Esophagus squamous epithelium (tissue), 4 donors: ENCODE data around the gene ENPP1.
"Not testable (repeated sequence)": the region's sequence is repeated elsewhere in the genome, so short reads cannot be mapped to it uniquely, and the experiment has no call there.

ENCODE experiments used
- CTCF ChIP-seq, 6 experiments: fragments of 450-650 bp in 4 of 6; fragments of 200-600 bp in 2 of 6; sonication (generic) in 2 of 6; IDR thresholded peaks; one replicate each; pipeline ENCODE4 v1.5.1; 2016 to 2019; ENCODE audit warnings: antibody characterized with exemption in 6 of 6, mild to moderate bottlenecking in 4 of 6, moderate library complexity in 4 of 6
- POLR2A ChIP-seq, 4 donors: fragments of 450-650 bp; IDR thresholded peaks; one replicate each; pipeline ENCODE4 v1.6.1; 2017; ENCODE audit warnings: antibody characterized with exemption in 4 of 4, mild to moderate bottlenecking in 4 of 4, moderate library complexity in 3 of 4

DNA sequence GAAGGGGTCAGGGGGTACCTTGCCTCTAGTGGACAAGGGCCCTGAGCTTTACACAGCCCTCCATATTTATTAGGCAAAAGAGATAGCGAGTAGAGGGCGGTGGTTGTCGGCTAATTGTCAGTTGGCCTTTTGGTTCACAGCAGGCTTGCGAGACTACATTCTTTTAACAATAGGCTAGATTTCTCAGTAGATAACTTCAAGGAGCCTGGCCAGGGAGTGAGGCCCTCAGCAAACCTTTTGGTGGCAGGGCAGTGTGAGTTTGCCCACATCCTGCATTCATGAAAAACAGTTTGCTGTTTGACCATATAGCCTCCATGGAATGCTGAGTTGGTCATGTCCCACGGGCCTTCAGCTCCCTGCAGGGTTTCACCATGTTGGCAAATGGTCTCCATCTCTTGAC is 51.8 kb downstream of the ENPP1 start:
- TF ChIP-seq POLR2A, CTCF (IDR thresholded peaks at IDR 0.05): not testable (repeated sequence)
